HG02642 (cell line): Measurements from ENCODE around the gene MYOZ3.

Experiments used
- ATAC-seq: cut with Tn5 transposase; IDR thresholded peaks from one replicate; pipeline ENCODE4 v1.9.1; 2021; ENCODE audit warnings: mild to moderate bottlenecking; ENCODE audit not compliant: unreplicated experiment, poor library complexity

The MYOZ3 gene

GRCh38 chr5:150625831-150626746 lies 35.0 kb upstream of the MYOZ3 start:
- peak; percentile 51 for ATAC-seq

DNA sequence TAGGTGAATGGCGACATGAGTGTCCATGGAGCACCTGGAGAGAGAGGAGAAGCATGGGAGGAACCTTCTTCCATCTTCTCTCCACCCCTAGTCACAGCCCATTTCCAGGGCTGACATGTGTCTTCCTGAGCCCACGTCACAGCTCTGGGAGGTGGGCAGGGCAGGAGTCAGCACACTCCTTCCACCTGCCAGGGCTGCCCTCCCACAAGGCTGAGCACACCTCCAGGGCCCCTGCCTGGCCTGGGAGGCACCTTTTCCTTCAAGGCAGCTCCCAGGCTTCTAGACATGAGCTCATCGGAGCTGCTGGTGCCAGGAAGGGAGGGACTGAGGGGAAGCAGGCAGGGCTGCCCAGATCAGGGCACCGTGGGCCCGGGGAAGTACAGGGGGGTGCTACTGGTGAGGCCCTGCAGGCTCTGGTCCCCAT lies 34.2 kb upstream of the MYOZ3 start:
- ATAC-seq: no peak

- ATAC-seq: no peak
Measured at GRCh38 chr5:150627731-150628545, 33.1 kb upstream of the MYOZ3 start.

- no peak for ATAC-seq
Measured at GRCh38 chr5:150628936-150629485, 32.0 kb upstream of the MYOZ3 start.

GRCh38 chr5:150630016-150630415 lies 31.0 kb upstream of the MYOZ3 start:
- ATAC-seq: no peak

DNA sequence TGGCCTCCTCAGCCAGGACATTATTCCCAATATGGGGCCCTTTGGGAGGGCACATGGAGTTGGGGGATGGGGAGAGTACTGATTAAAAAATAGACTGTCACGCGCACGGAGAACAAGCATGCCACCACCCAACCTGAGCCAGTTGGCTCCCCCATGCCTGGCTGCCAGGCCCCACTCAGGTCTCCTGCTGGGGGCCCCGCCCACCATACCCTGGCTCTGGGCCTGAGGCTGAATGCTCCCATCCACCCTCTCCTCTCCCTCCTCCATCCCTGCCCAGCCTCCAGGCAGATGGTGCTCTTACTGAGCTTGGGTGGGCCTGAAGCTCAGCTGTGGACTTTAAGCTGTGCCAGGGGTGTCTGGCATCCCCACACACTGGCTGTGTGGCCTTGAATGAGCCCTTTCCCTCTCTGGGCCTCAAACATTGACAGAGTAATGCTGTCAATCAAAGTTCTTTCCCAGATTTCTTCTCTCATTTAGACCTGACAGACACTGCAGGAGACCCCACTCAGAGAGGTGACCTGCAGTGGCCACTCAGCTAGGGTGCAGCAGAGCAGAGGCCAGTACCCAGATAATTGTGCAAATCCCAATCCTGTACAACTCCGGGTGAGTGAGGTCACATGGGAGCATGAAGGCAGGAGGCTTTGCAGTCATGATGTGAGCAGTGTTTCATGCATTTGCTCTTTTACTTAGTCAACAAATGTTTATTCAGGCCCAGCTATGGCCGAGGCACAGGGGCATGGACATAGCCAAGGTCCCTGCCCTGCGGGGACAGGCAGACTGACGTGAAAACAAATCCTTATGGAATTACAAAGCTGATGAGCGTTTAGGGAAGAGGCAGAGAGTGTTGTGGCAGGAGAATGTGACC lies 30.4 kb upstream of the MYOZ3 start:
- ATAC-seq: no peak

DNA sequence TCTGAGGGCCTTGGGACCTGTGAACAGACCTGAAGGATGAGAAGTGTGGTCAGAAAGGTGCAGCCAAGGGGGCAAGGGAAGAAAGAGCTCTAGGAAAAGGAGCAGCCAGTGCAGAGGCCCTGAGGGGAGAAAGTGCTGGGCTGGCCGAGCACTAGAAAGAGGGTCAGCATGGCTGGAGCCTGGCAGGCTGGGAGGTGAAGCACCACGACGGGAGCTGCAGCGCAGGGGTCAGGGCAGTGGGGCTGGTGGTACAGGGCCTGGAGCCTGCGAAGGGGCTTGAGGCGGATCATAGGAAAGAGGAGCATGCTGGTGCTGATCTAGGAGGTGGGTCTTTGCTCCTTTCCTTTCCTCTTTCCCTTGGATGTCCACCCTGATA lies 29.7 kb upstream of the MYOZ3 start:
- no peak for ATAC-seq

DNA sequence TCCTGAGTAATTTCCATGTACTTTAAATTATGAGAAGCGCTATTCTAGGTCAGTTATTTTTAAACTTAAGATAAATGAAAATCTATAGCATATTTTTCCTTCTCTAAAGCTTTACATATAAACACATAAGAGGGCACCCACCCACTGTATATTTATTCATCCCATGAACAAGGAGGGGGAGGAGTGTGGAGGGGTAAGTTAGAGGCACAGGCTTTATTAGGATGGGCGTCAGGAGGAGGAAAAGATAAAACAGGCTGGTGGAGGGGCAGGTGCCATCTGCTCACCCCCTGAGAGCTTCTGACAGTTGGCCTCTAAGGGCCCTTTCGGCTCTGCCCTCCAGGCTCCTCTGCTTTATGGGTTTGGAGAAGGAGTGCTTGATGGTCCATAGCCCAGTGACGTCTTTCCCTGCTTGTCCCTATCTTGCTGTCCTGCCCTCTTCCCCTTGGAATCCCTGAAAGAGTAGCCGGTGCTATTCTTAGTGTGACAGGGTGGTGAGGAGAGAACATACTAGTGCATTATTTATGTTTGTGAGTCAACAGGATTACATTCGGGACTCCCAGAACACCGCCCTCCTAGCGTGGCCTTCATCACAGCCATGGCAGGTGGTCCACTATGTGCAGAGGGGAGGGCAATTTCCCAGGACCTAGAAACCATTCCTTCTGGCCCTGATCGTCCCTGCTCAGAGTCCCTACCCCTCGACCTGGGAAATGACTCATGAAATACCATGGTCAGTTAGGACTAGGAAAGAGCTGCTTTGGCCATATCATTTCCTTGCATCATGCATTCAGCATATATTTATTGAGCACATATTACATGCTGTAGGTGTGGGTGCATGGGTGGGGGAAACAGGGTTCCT lies 28.5 kb upstream of the MYOZ3 start:
- no peak for ATAC-seq

- no peak for ATAC-seq
Measured at GRCh38 chr5:150633429-150633828, 27.6 kb upstream of the MYOZ3 start.

DNA sequence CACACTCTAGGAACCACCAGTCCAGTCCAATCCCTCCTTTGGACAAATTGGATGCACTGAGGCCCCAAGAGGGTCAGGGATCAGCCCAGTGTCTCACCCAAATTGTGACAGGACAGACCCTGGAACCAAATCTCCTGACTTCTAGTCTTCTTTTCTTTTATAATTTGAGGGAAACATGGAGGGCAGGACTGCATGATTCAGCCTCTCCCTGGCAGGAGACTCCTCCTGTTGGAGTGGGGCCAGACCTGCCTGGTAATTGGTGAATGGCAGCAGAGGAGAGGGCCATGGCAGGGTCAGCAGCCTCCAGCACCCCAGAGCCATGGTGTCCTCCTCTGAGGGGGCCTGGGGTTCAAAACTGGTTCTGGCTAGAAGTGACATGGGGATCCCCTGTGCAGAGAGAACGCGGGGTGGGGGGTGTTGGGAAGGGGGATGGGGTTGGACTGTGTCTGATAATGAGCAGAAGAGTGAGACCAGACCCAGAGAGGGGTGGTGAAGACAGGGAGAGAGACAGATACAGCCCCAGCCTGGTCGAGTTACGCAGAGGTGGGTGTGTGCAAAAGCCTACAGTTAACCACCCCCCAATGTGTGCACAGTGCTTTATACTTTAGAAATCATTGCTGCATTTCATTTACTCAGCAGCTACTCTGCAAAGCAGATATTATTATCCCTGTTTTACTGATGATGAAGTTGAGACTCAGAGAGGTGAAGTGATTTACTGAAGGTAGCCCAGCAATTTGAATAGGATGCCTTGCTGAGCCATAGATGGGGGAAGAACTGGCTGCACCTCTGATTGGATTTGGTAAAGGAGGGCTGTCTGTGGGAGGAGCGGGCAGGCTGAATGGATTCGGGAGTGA lies 24.4 kb upstream of the MYOZ3 start:
- no peak for ATAC-seq

DNA sequence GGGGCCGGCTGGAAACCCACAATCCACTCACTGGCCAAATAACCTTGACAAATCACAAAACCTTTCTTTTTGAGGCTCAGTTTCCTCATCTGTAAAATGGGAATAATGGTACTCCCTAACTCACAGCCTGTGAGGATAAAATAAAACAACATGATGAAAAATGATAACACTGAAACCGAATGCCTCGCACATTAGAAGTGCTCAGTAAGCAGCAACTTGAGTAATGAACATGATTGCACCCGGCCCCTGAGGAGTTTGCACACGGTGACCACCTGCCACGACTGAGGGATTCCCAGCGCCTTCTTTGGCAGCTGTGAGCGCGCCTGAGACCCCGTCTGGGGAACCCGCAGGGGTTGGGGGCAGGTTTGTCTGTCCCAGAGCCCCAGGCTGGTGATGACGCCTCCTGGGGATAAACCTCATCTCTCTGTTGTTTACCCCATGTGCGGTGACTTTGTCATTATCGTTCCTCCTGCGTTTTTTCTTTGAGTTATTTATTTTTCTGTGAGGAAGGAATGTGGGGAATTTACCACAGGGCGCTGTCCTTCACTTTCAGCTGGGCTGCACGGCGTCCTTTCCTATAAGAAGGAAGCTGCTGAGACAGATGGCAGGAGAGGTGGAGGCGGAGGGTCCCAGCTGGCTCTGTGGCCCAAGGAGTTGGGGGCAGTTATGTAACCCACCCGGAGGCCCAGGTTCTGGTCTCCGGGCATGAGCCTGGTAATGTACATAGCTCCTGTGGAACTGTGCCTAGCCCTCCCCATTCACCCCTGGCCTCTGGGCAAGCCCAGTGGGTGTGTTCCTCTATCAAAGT lies 23.6 kb upstream of the MYOZ3 start:
- no peak for ATAC-seq

- ATAC-seq: no peak
Measured at GRCh38 chr5:150638053-150638444, 23.0 kb upstream of the MYOZ3 start.

GRCh38 chr5:150638488-150639376 lies 22.3 kb upstream of the MYOZ3 start:
- no peak for ATAC-seq

DNA sequence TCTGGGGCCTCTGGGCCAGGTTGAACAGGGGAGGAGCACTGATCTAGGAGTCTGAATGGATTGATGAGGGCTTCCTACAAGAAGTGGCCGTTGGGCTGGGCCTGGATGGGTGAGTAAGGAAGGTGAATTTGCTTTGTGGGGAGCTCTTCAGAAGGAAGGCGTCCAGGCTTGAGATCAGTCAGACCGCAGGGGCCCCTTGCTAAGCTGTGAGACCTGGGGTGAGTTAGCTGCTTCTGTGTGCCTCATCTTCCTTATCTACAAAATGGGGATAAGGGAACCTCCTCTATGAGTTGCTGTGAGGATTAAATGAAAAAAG lies 21.7 kb upstream of the MYOZ3 start:
- ATAC-seq: no peak

GRCh38 chr5:150639751-150640150 lies 21.3 kb upstream of the MYOZ3 start:
- no peak for ATAC-seq

- ATAC-seq: no peak
Measured at GRCh38 chr5:150640311-150641005, 20.6 kb upstream of the MYOZ3 start, which contains the start of gene SYNPO. Gene SYNPO (plus strand): TSS chr5:150640660. CDS start chr5:150648276, 7,616 bp downstream.
